Common myeloid progenitor, CD34-positive (primary cell): Measurements from ENCODE around the gene DUSP1.

Source experiments
- CTCF ChIA-PET: fragments of 350-600 bp; sonication (Branson Sonifier 250); formaldehyde crosslinking; loops from one replicate; lab custom pipeline; 2021; ENCODE audit warnings: antibody characterized with exemption; lab: Charles Lee
- POLR2A ChIA-PET: fragments of 350-600 bp; sonication (Branson Sonifier 250); formaldehyde crosslinking; loops from one replicate; lab custom pipeline; 2021; ENCODE audit warnings: antibody characterized with exemption; lab: Charles Lee
- DNase-seq, 3 donors: peaks; one replicate each; pipeline versions ENCODE4 v3.0.0 to v3.0.0-alpha.2; 2013
- H3K27ac ChIP-seq, 2 experiments: 1 replicate in 1 of 2; 2 replicates in 1 of 2; pipeline ENCODE4 v1.7.0; 2013; ENCODE audit warnings: inconsistent platforms in 2 of 2, low read length in 2 of 2, mild to moderate bottlenecking in 2 of 2, low read depth in 1 of 2, moderate library complexity in 1 of 2; ENCODE audit not compliant: severe bottlenecking in 2 of 2, insufficient read depth in 1 of 2, poor library complexity in 1 of 2
- H3K27me3 ChIP-seq, 5 experiments: replicated peaks in 2 of 5; 1 replicate in 3 of 5; 2 replicates in 2 of 5; pipeline versions ENCODE4 v1.6.1 to v1.7.0; 2013; ENCODE audit warnings: low read length in 4 of 5, mild to moderate bottlenecking in 2 of 5, moderate library complexity in 2 of 5, inconsistent platforms in 1 of 5; ENCODE audit not compliant: insufficient read depth in 5 of 5, control insufficient read depth in 4 of 5
- H3K36me3 ChIP-seq, 4 experiments: 1 replicate in 2 of 4; 2 replicates in 2 of 4; pipeline versions ENCODE4 v1.6.1 to v1.7.0; 2013; ENCODE audit warnings: low read length in 3 of 4, control low read depth in 1 of 4, mild to moderate bottlenecking in 1 of 4; ENCODE audit not compliant: control insufficient read depth in 4 of 4, insufficient read depth in 4 of 4
- H3K4me1 ChIP-seq, 4 experiments: 1 replicate in 3 of 4; 2 replicates in 1 of 4; pipeline versions ENCODE4 v1.6.1 to v1.7.1; 2013; ENCODE audit warnings: low read length in 3 of 4, mild to moderate bottlenecking in 3 of 4, control low read depth in 1 of 4, inconsistent platforms in 1 of 4, moderate library complexity in 1 of 4; ENCODE audit not compliant: control insufficient read depth in 4 of 4, insufficient read depth in 4 of 4; ENCODE audit errors: control extremely low read depth in 1 of 4
- H3K4me3 ChIP-seq, 7 experiments: 1 replicate in 4 of 7; 2 replicates in 3 of 7; pipeline versions ENCODE4 v1.5.1 to v1.7.0; 2013; ENCODE audit warnings: mild to moderate bottlenecking in 7 of 7, low read length in 6 of 7, moderate library complexity in 6 of 7, inconsistent platforms in 2 of 7, low read depth in 2 of 7, control low read depth in 1 of 7; ENCODE audit not compliant: insufficient read depth in 4 of 7, control insufficient read depth in 1 of 7; ENCODE audit errors: extremely low read depth in 1 of 7
- H3K9me3 ChIP-seq, 5 experiments: 1 replicate in 4 of 5; 2 replicates in 1 of 5; pipeline versions ENCODE4 v1.6.1 to v1.7.1; 2013; ENCODE audit warnings: low read length in 4 of 5, mild to moderate bottlenecking in 2 of 5, inconsistent platforms in 1 of 5, low read depth in 1 of 5, moderate library complexity in 1 of 5; ENCODE audit not compliant: control insufficient read depth in 4 of 5, insufficient read depth in 2 of 5; ENCODE audit errors: control extremely low read depth in 1 of 5
- WGBS: methylation state at CpG from one replicate; pipeline ENCODE4 v1.1.5; 2013; ENCODE audit not compliant: insufficient coverage; 5-methylcytosine and 5-hydroxymethylcytosine counted together

Gene DUSP1

GRCh38 chr5:172782169-172783039 is 11.4 kb upstream of the DUSP1 start:
- ChIA-PET CTCF (interaction anchor here (1.2 to 1.4 kb wide), 2 partner anchors 9 to 10 kb away, joined by 3 to 5 read pairs; no protein-coding TSS in a partner anchor), POLR2A (no interaction called here)
- no peak overlapping the region for H3K27ac ChIP-seq
- H3K27me3 ChIP-seq = no peaks in the 10 kb centered on the region
- 97% methylated on average over 3 of the region's 7 CpGs for WGBS
- no peaks in the 10 kb centered on the region for H3K36me3 ChIP-seq
- DNase-seq = peak in 2 of 3 donors; percentile 63 to 76
- no peaks in the 10 kb centered on the region for H3K9me3 ChIP-seq
- no peak overlapping the region for H3K4me3 ChIP-seq
- peaks cover 7 to 12% (median 11%) of the 10 kb centered on the region in 4 experiments for H3K4me1 ChIP-seq

- Histone ChIP-seq H3K9me3 (no peaks in the 10 kb centered on the region), H3K27me3 (no peaks in the 10 kb centered on the region), H3K4me3 (no peak overlapping the region), H3K4me1 (peaks cover 23 to 34% (median 26%) of the 10 kb centered on the region in 4 experiments), H3K27ac (no peak overlapping the region), H3K36me3 (no peaks in the 10 kb centered on the region)
- ChIA-PET CTCF (interaction anchor here (1.3 kb wide), 1 partner anchor 7 kb away, joined by 5 read pairs; no protein-coding TSS in a partner anchor), POLR2A (no interaction called here)
- DNase-seq = no peak
- 94% methylated on average over 5 of the region's 5 CpGs for WGBS
Observed at GRCh38 chr5:172779691-172780341, 8.8 kb upstream of the DUSP1 start.

- H3K27ac ChIP-seq = peak overlapping the region; percentile 37 to 76
- DNase-seq = peak in 1 of 3 donors; percentile 48
- H3K4me3 ChIP-seq = peak overlapping the region in 4 of 7 experiments; percentile 20 to 60 (median 42)
- 97% methylated on average over 11 of the region's 13 CpGs for WGBS
- POLR2A ChIA-PET = interaction anchor here (0.7 to 1.3 kb wide), 2 partner anchors 11 to 22 kb away, joined by 3 read pairs; no protein-coding TSS in a partner anchor
- CTCF ChIA-PET = interaction anchor here (0.8 to 2.6 kb wide), 9 partner anchors 9 to 161 kb away, joined by 3 to 11 read pairs (median 4); no protein-coding TSS in a partner anchor
- no peaks in the 10 kb centered on the region for H3K27me3 ChIP-seq
- H3K4me1 ChIP-seq = peaks cover 28 to 49% (median 41%) of the 10 kb centered on the region in 4 experiments
- H3K36me3 ChIP-seq = no peaks in the 10 kb centered on the region
- H3K9me3 ChIP-seq = no peaks in the 10 kb centered on the region
Observed at GRCh38 chr5:172777881-172778814, 7.2 kb upstream of the DUSP1 start.

GRCh38 chr5:172776235-172776594 is 5.2 kb upstream of the DUSP1 start:
- Histone ChIP-seq H3K9me3 (no peaks in the 10 kb centered on the region), H3K4me1 (peaks cover 31 to 66% (median 60%) of the 10 kb centered on the region in 4 experiments), H3K27me3 (no peaks in the 10 kb centered on the region), H3K36me3 (no peaks in the 10 kb centered on the region), H3K4me3 (no peak overlapping the region), H3K27ac (no peak overlapping the region)
- 100% methylated on average over 2 of the region's 2 CpGs for WGBS
- ChIA-PET POLR2A (no interaction called here), CTCF (interaction anchor here (0.8 to 8.1 kb wide), 6 partner anchors 56 to 156 kb away, joined by 3 to 66 read pairs (median 4); no protein-coding TSS in a partner anchor)
- no peak for DNase-seq

- peak in 2 of 3 donors; percentile 66 to 68 for DNase-seq
- Histone ChIP-seq H3K27ac (no peak overlapping the region), H3K4me1 (peaks cover 31 to 70% (median 60%) of the 10 kb centered on the region in 4 experiments), H3K4me3 (no peak overlapping the region), H3K36me3 (peaks cover 0 to under 1% (median 0%) of the 10 kb centered on the region in 4 experiments), H3K27me3 (no peaks in the 10 kb centered on the region), H3K9me3 (no peaks in the 10 kb centered on the region)
- CTCF ChIA-PET = interaction anchor here (0.8 to 8.1 kb wide), 9 partner anchors 13 to 157 kb away, joined by 3 to 66 read pairs (median 5); no protein-coding TSS in a partner anchor
- WGBS = 100% methylated on average over 9 of the region's 11 CpGs
- POLR2A ChIA-PET = no interaction called here
Observed at GRCh38 chr5:172775326-172776234, 4.6 kb upstream of the DUSP1 start.
